GM21526 (cell line): ENCODE measurements around the gene MCM5.
"Not testable (repeated sequence)": the region's sequence is repeated elsewhere in the genome, so short reads cannot be mapped to it uniquely, and the experiment has no call there.

Source experiments
- ATAC-seq: cut with Tn5 transposase; IDR thresholded peaks from one replicate; pipeline ENCODE4 v1.9.1; 2021; ENCODE audit warnings: moderate library complexity; ENCODE audit not compliant: unreplicated experiment, low FRiP score

MCM5 gene

GRCh38 chr22:35399678-35400500 is at the start of gene MCM5:
Gene MCM5 (plus strand): TSS chr22:35400140. CDS start chr22:35400439, 299 bp downstream.
- ATAC-seq: peak; percentile 81

DNA sequence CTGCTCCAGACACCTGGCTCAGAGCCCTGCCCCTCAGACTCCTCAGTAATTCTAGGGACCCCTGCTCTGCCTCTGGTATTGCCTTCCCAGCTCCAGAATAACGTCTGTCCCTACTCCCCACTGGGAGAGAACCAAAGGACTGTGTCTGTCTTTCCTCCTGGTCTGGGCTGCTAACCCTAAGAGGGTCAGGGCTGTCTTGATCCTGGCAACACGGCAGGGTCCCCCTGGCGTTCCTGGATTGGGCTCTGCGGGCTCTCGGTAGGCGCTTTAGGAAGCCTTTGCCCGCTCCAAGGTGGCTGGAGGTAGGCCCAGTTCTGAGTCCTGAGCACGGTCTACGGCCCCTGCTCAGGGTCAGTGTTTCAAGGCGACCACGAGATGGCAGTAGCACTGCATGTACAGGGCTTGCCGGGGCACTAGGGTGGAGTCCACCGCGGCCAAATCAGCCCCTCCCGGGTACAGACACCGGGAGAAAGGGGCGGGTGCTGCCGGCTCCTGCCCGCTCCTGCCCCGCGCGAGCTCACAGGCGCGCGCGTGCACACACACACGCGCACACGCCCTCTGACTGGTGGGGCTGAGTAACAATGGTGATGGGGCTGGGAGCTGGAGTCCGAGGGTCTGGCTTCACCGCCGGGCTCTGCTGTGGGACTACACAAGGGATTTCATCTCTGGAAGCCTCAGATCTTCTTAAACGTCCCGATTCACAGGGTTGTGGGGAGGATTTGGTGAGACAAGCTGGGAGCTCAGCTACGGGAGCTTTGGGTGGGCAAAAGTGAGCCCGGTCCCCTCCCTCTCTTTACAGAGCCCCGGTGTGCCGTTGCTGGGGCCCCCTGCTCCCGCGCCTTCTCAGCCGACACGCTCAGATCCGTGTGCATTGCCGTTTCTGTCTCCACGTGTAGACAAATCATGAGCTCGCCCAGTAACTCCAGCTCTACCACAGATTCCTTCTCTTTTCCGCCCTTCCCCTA is 49.1 kb upstream of the MCM5 start:
- peak; percentile 60 for ATAC-seq

DNA sequence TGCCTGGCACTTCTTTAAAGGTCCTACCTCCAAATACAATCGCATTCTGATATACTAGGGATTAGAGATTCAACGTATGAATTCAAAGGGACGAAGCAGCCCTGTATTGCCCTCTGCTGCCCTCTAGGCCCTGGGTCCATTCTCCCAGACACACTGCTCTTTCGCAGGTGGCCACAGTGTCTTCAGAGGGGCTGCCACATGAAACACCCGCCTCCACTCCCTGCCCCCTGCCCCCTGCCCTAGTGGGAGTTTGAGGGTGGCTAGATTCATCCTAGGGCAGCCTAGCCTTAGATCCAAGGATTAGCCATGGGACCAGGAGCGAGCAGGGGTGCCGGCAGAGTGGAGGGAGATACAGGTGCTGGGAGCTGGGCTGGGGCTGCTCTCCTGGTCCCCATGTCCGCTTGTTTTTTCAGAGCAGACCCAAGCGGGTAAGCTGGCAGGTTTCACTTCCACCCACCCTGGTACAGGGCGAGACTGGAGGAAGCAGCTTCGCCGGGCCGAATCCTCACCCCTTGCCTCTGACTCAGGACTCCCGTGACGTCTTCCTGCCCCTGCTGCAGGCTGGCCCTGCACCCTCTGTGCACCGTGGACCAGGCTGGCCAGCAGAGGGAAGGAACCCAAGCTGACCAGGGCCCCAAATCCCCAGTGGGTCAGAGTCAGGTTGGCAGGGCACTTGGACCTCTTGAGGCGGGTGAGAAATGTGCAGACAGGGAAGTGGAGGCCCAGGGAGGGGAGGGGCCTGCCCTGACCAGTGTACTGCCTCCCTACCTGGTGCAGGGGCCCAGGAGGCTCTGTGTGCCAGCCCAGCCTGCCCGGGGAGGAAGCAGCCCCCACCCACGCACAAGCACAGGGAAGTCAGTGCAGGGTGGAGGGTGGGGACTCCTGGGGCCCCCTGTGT is 47.5 kb upstream of the MCM5 start:
- ATAC-seq: no peak

GRCh38 chr22:35353318-35353717 is 46.6 kb upstream of the MCM5 start:
- ATAC-seq: no peak

- ATAC-seq: no peak
Measured at GRCh38 chr22:35354068-35354467, 45.9 kb upstream of the MCM5 start.

DNA sequence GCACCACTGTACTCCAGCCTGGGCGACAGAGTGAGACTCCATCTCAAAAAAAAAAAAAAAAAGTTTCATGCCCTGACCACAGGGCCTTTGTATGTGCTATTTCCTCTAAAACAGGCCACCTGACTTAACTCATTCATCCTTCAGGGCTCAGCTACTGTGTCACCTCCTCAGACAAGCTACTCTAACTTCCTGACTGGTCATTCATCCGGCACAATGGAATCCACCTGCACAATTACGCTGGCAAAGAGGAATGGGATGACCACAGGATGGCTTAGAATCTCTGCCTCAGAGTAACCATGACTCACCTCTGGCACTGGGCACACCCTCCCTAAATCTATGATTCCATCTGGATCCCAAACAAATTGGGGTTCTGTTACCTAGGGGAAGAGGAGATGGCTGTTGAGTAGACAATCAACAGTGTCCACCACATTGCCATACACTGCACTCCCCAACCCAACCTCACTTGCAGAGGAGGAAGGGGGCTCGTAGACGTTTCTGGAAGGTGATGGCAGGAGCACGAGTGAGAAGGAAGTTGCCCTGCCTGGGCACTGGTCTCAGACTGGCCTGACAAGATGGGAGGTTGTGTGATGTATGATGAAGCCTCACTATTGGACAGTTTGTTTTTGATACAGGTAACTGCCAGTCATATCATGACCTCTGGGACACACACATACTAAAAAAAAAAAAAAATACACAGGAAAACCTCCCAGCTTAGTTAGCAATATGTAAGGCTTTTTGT is 41.9 kb upstream of the MCM5 start:
- no peak for ATAC-seq

GRCh38 chr22:35359380-35360065 is 40.4 kb upstream of the MCM5 start:
- ATAC-seq: no peak

DNA sequence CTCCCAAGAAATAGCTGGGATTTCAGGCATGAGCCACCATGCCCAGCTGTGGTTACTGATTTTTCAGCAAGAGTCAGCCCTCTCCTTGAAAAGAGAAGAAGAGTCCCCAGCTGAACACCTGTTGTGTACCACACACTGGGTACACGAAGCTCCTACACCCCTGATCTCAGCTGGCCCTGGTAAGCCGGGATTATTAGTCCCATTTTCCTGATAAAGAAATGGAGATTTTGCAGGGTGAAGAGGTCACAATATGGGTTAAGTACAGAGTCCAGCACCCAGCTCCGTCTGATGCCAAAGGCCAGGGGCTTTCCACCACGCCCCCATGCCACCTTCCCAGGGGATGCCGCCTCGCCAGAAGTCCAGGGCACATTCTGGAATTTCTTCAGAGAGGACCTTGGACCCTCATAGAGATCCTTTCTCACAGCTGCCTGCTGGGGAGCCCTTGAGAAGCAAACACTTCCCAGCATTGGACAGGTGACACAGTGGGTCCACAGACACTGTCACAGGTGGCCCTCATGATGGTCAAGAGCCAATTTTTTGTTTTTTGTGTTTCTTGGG is 38.9 kb upstream of the MCM5 start:
- no peak for ATAC-seq

- no peak for ATAC-seq
Measured at GRCh38 chr22:35363566-35364086, 36.3 kb upstream of the MCM5 start.

DNA sequence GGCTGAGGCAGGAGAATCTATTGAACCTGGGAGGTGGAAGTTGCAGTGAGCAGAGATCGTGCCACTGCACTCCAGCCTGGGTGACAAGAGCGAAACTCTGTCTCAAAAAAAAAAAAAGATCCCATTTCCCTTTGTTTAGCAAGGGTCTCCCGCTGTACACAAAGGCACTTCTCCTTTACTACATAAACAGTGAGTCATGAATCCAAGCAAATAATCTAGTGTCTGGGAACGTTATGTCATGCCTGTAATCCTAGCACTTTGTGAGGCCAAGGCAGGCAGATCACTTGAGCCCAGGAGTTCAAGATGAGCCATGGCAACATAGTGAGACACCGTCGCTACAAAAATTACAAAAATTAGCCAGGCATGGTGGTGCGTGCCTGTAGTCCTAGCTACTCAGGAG is 35.7 kb upstream of the MCM5 start:
- not testable (repeated sequence) for ATAC-seq

GRCh38 chr22:35367331-35367886 is 32.5 kb upstream of the MCM5 start:
- ATAC-seq: no peak

DNA sequence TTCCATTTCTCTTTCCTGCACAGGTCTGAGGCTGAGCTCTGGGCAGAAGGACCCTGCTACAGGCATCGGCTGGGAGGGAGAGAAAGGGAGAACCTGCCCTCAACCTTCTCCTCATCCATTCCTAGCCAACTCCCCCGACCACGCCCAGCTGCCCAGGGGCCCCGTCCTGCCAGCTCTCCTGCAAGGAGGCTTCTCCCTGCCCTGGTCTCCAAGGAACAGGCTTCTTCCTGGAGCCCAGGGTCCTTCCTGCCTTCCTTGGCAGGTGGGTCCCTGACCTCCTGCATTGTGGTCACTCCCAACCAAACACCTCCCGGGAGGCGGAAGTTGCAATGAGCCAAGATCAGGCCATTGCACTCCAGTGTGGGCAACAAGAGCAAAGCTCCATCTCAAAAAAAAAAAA is 31.6 kb upstream of the MCM5 start:
- ATAC-seq: no peak

DNA sequence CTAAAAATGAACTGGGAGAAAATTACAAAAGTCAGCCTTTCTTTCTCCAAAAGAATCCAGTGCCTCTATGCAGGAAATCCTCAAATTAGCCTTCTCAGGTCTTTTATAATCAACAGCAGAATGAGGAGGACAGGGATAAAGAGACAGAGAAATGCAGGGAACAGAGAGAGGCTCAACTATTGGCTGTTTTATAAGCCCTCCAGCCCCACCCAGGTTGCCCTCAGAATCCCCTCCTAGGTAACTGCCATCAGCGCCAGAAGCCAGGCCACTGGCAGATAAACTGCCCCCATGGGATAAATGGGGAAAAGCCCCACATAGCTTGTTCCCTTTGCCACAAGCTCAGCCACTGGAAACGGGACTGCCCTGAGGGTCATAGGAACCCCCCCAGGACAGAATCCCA is 29.9 kb upstream of the MCM5 start:
- no peak for ATAC-seq

GRCh38 chr22:35373781-35374180 is 26.2 kb upstream of the MCM5 start:
- no peak for ATAC-seq

GRCh38 chr22:35375031-35375430 is 24.9 kb upstream of the MCM5 start:
- no peak for ATAC-seq

- no peak for ATAC-seq
Measured at GRCh38 chr22:35375526-35375925, 24.4 kb upstream of the MCM5 start.

- ATAC-seq: peak; percentile 60
Measured at GRCh38 chr22:35376728-35377472, 23.0 kb upstream of the MCM5 start.

DNA sequence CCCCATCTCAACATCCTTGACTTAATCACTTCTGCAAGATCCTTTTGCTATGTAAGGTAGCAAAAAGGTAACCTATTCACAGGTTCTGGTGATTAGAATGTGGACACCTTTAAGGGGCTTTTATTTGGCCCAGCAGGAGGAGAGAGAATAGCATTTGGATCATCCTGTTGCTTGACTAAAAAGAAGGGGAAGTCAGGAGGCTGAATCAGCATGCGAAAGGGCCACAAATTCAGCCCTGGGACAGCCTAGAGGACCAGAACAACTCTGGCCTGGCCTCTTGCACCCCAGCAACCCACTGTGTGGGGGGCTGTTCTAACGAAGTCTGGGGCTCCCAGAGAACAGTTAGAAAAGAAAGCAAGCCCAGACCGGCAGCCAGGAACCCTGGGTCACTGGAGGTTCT is 22.2 kb upstream of the MCM5 start:
- no peak for ATAC-seq
